Measurements from ENCODE around the gene PPP2R3B. TPM values are rescaled to one million over a fixed set of nuclear protein-coding genes. Genes with fewer than 3 reads are reported as not detected.
"Not testable (repeated sequence)": the region's sequence is repeated elsewhere in the genome, so short reads cannot be mapped to it uniquely, and the experiment has no call there.

Gene PPP2R3B
- total RNA-seq, 2 experiments from 2014 or later = 12.1 to 14.0 TPM

- Histone ChIP-seq H3K36me3 (ENCODE audit: insufficient read depth, low read length) (peaks cover 75% of the 10 kb centered on the region), H3K9me3 (ENCODE audit: control insufficient read depth in 1 of 2, insufficient read depth in 1 of 2, low read length in 2 of 2) (peaks cover 0 to 18% of the 10 kb centered on the region in 2 experiments), H3K27ac (ENCODE audit: low read depth in 1 of 2, low read length in 2 of 2) (no peak overlapping the region), H3K27me3 (ENCODE audit: control insufficient read depth in 1 of 2, insufficient read depth in 2 of 2, low read length in 2 of 2) (no peaks in the 10 kb centered on the region), H3K4me3 (ENCODE audit: low read length) (no peak overlapping the region), H3K4me1 (ENCODE audit: insufficient read depth, low read length) (no peaks in the 10 kb centered on the region)
- Mint-ChIP-seq H3K27ac (no peak overlapping the region), H3K4me3 (no peak overlapping the region), H3K27me3 (no peaks in the 10 kb centered on the region), H3K9me3 (no peaks in the 10 kb centered on the region), H3K4me1 (ENCODE audit: low read depth) (no peaks in the 10 kb centered on the region), H3K36me3 (ENCODE audit: low read depth) (peaks cover 57% of the 10 kb centered on the region)
- DNase-seq (no peak), ATAC-seq (ENCODE audit: poor library complexity) (no peak)
- ChIA-PET POLR2A (no interaction called here), CTCF (no interaction called here)
- TF ChIP-seq CTCF (IDR thresholded peaks at IDR 0.05) = no peak
- intact Hi-C loops (cut with DNase I, micrococcal nuclease) = no loop called here
Measured at GRCh38 chrX:310621-311155, 76.0 kb downstream of the PPP2R3B start.

- ChIA-PET CTCF (no interaction called here), POLR2A (no interaction called here)
- no peaks in the 10 kb centered on the region for H3K27me3 ChIP-seq (ENCODE audit: control insufficient read depth in 1 of 2, insufficient read depth in 2 of 2, low read length in 2 of 2)
- Mint-ChIP-seq H3K4me3 (no peak overlapping the region), H3K27me3 (no peaks in the 10 kb centered on the region), H3K4me1 (ENCODE audit: low read depth) (no peaks in the 10 kb centered on the region), H3K27ac (no peak overlapping the region), H3K36me3 (ENCODE audit: low read depth) (peaks cover 67% of the 10 kb centered on the region), H3K9me3 (no peaks in the 10 kb centered on the region)
- no peak for TF ChIP-seq CTCF (IDR thresholded peaks at IDR 0.05)
- H3K4me1 ChIP-seq (ENCODE audit: insufficient read depth, low read length) = no peaks in the 10 kb centered on the region
- DNase-seq (no peak), ATAC-seq (ENCODE audit: poor library complexity) (no peak)
- no peak overlapping the region for H3K27ac ChIP-seq (ENCODE audit: low read depth in 1 of 2, low read length in 2 of 2)
- peaks cover 68% of the 10 kb centered on the region for H3K36me3 ChIP-seq (ENCODE audit: insufficient read depth, low read length)
- intact Hi-C loops (cut with DNase I, micrococcal nuclease) = no loop called here
- peaks cover 0 to 24% of the 10 kb centered on the region in 2 experiments for H3K9me3 ChIP-seq (ENCODE audit: control insufficient read depth in 1 of 2, insufficient read depth in 1 of 2, low read length in 2 of 2)
- no peak overlapping the region for H3K4me3 ChIP-seq (ENCODE audit: low read length)
Measured at GRCh38 chrX:308821-309520, 77.7 kb downstream of the PPP2R3B start.

DNA sequence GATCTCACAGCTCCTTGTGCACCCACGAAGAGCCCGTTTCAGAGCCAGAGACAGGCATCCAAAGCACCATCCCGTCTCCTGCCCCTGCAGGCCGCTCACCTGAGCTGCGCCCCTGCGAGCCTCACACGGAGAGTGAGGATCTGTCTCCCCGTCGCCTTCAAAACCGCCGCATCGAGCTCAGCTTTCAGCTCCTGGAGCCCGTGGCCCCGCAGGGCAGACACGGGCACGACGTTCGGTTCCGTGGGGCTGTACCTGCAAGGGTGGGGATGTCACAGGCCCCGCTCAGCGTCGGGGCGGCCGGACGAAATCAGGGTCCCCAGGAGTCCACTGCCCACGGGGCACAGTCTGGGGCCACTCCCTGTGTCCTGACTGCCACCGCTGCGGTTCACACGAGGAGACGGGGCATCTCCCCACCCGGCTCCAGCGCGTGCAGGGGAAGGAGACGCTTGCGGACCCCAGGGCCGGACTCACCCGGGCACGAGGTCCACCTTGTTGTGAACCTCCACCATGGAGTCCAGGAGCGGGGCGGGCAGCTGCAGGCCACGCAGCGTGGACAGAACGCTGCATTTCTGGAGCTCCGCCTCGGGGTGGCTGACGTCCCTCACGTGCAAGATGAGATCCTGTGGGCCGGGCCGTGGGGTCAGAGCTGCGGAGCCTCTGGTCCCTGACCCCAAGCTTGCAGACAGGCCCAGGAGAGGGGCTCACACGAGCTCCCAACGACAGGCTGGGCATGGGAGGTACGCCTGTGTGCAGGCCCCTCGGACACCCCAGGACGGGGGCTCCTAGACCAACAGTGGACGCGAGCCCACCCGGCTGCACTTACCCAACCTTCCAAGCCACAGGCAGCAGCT is 79.2 kb downstream of the PPP2R3B start:
- H3K4me3 ChIP-seq (ENCODE audit: low read length) = no peak overlapping the region
- H3K36me3 ChIP-seq (ENCODE audit: insufficient read depth, low read length) = peaks cover 54% of the 10 kb centered on the region
- Mint-ChIP-seq H3K36me3 (ENCODE audit: low read depth) (peaks cover 63% of the 10 kb centered on the region), H3K4me3 (no peak overlapping the region), H3K27ac (no peak overlapping the region), H3K4me1 (ENCODE audit: low read depth) (no peaks in the 10 kb centered on the region), H3K9me3 (no peaks in the 10 kb centered on the region), H3K27me3 (no peaks in the 10 kb centered on the region)
- H3K4me1 ChIP-seq (ENCODE audit: insufficient read depth, low read length) = no peaks in the 10 kb centered on the region
- DNase-seq (peak in 1 of 14 experiments; percentile 20), ATAC-seq (ENCODE audit: poor library complexity) (peak; percentile 25)
- H3K9me3 ChIP-seq (ENCODE audit: control insufficient read depth in 1 of 2, insufficient read depth in 1 of 2, low read length in 2 of 2) = peaks cover 0 to 28% of the 10 kb centered on the region in 2 experiments
- H3K27ac ChIP-seq (ENCODE audit: low read depth in 1 of 2, low read length in 2 of 2) = no peak overlapping the region
- intact Hi-C loops (cut with DNase I, micrococcal nuclease) = no loop called here
- no peaks in the 10 kb centered on the region for H3K27me3 ChIP-seq (ENCODE audit: control insufficient read depth in 1 of 2, insufficient read depth in 2 of 2, low read length in 2 of 2)
- TF ChIP-seq CTCF (IDR thresholded peaks at IDR 0.05) = no peak
- POLR2A ChIA-PET = no interaction called here
- CTCF ChIA-PET = no interaction called here

- H3K9me3 ChIP-seq (ENCODE audit: control insufficient read depth in 1 of 2, insufficient read depth in 1 of 2, low read length in 2 of 2) = peaks cover 0 to 34% of the 10 kb centered on the region in 2 experiments
- H3K27ac ChIP-seq (ENCODE audit: low read depth in 1 of 2, low read length in 2 of 2); H3K9me3 Mint-ChIP-seq; H3K27me3 Mint-ChIP-seq; H3K4me3 Mint-ChIP-seq; H3K27ac Mint-ChIP-seq; ATAC-seq (ENCODE audit: poor library complexity); intact Hi-C loops (cut with DNase I, micrococcal nuclease); CTCF ChIA-PET; POLR2A ChIA-PET; H3K4me1 Mint-ChIP-seq (ENCODE audit: low read depth); H3K4me1 ChIP-seq (ENCODE audit: insufficient read depth, low read length); DNase-seq; H3K27me3 ChIP-seq (ENCODE audit: control insufficient read depth in 1 of 2, insufficient read depth in 2 of 2, low read length in 2 of 2); H3K4me3 ChIP-seq (ENCODE audit: low read length): not testable (repeated sequence)
- peaks cover 49% of the 10 kb centered on the region for H3K36me3 ChIP-seq (ENCODE audit: insufficient read depth, low read length)
- peaks cover 63% of the 10 kb centered on the region for H3K36me3 Mint-ChIP-seq (ENCODE audit: low read depth)
Measured at GRCh38 chrX:306614-307251, 80.0 kb downstream of the PPP2R3B start.
